ENCODE data around the gene NHERF2. TPM values are rescaled to one million over a fixed set of nuclear protein-coding genes. Genes with fewer than 3 reads are reported as not detected.

The NHERF2 gene
- total RNA-seq, 1 experiment from 2014 or later, result 174 TPM

DNA sequence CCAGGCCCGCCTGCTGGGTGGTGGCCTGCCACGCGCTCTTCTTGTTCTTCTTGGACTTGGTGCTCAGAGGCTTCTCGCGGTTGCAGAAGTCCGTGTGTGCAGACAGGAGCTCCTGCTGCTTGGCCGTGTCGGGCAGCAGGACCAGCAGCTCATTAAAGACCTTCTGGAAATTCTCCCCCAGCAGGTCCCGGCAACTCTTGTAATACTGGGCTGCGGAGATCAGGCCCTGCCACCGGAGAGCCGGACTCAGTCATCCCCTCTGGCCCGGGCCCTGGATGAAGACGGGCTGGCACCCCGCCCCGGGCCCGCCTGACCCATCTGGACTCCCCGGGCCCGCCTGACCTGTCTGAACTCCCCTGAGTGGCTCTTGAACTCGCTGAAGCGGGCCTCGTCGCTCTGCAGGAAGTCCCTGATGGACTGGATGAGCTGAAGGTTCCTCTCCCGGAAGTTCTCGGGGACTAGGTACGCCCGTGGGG lies 28.3 kb upstream of the NHERF2 start:
- H3K4me1 ChIP-seq (ENCODE audit: control insufficient read depth, insufficient read depth, low read length), result no peaks in the 10 kb centered on the region; the same call in 1 of the 2 replicates
- BruUV-seq (replicated peaks), result no TSS peak
- no peak overlapping the region for H3K27ac ChIP-seq (ENCODE audit: low read length)
- ATAC-seq (no peak), DNase-seq (ENCODE audit: low read depth, low spot score) (no peak)
- no peak for TF ChIP-seq TCF7L2 (IDR thresholded peaks at IDR 0.05; ENCODE audit: low read depth, low read length)
- TF ChIP-seq, protein P1, sequence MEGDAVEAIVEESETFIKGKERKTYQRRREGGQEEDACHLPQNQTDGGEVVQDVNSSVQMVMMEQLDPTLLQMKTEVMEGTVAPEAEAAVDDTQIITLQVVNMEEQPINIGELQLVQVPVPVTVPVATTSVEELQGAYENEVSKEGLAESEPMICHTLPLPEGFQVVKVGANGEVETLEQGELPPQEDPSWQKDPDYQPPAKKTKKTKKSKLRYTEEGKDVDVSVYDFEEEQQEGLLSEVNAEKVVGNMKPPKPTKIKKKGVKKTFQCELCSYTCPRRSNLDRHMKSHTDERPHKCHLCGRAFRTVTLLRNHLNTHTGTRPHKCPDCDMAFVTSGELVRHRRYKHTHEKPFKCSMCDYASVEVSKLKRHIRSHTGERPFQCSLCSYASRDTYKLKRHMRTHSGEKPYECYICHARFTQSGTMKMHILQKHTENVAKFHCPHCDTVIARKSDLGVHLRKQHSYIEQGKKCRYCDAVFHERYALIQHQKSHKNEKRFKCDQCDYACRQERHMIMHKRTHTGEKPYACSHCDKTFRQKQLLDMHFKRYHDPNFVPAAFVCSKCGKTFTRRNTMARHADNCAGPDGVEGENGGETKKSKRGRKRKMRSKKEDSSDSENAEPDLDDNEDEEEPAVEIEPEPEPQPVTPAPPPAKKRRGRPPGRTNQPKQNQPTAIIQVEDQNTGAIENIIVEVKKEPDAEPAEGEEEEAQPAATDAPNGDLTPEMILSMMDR (IDR thresholded peaks at IDR 0.05), result no peak
- no peak for TF ChIP-seq POLR2AphosphoS5 (IDR thresholded peaks at IDR 0.05; ENCODE audit: low read depth, low read length)
- TF ChIP-seq SIN3A (IDR thresholded peaks at IDR 0.05; ENCODE audit: borderline replicate concordance, insufficient read depth, low read depth, low read length), result no peak
- TF ChIP-seq, protein P2, sequence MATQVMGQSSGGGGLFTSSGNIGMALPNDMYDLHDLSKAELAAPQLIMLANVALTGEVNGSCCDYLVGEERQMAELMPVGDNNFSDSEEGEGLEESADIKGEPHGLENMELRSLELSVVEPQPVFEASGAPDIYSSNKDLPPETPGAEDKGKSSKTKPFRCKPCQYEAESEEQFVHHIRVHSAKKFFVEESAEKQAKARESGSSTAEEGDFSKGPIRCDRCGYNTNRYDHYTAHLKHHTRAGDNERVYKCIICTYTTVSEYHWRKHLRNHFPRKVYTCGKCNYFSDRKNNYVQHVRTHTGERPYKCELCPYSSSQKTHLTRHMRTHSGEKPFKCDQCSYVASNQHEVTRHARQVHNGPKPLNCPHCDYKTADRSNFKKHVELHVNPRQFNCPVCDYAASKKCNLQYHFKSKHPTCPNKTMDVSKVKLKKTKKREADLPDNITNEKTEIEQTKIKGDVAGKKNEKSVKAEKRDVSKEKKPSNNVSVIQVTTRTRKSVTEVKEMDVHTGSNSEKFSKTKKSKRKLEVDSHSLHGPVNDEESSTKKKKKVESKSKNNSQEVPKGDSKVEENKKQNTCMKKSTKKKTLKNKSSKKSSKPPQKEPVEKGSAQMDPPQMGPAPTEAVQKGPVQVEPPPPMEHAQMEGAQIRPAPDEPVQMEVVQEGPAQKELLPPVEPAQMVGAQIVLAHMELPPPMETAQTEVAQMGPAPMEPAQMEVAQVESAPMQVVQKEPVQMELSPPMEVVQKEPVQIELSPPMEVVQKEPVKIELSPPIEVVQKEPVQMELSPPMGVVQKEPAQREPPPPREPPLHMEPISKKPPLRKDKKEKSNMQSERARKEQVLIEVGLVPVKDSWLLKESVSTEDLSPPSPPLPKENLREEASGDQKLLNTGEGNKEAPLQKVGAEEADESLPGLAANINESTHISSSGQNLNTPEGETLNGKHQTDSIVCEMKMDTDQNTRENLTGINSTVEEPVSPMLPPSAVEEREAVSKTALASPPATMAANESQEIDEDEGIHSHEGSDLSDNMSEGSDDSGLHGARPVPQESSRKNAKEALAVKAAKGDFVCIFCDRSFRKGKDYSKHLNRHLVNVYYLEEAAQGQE (IDR thresholded peaks at IDR 0.05; ENCODE audit: insufficient read depth in 1 of 2, low read depth in 2 of 2, low read length in 1 of 2), result no peak
- peaks cover 6% of the 10 kb centered on the region; the same call in 1 of the 2 replicates for H3K36me3 ChIP-seq (ENCODE audit: control insufficient read depth, insufficient read depth, low read length)
- H3K9me3 ChIP-seq (ENCODE audit: control insufficient read depth, insufficient read depth, low read depth, low read length), result no peaks in the 10 kb centered on the region
- POLR2A ChIA-PET, result no interaction called here
- in situ Hi-C loops (cut with HindIII; ENCODE audit: low pct_unique_long_range_greater_than_20kb, low sequenced_read_pairs) (no loop called here), intact Hi-C loops (cut with micrococcal nuclease; ENCODE audit: unreplicated experiment) (no loop called here)
- CTCF ChIA-PET, result no interaction called here
- H3K4me3 ChIP-seq (ENCODE audit: low read depth in 2 of 2, low read length in 2 of 2), result no peak overlapping the region
- H3K27me3 ChIP-seq (ENCODE audit: control insufficient read depth, insufficient read depth, low read length), result no peaks in the 10 kb centered on the region

DNA sequence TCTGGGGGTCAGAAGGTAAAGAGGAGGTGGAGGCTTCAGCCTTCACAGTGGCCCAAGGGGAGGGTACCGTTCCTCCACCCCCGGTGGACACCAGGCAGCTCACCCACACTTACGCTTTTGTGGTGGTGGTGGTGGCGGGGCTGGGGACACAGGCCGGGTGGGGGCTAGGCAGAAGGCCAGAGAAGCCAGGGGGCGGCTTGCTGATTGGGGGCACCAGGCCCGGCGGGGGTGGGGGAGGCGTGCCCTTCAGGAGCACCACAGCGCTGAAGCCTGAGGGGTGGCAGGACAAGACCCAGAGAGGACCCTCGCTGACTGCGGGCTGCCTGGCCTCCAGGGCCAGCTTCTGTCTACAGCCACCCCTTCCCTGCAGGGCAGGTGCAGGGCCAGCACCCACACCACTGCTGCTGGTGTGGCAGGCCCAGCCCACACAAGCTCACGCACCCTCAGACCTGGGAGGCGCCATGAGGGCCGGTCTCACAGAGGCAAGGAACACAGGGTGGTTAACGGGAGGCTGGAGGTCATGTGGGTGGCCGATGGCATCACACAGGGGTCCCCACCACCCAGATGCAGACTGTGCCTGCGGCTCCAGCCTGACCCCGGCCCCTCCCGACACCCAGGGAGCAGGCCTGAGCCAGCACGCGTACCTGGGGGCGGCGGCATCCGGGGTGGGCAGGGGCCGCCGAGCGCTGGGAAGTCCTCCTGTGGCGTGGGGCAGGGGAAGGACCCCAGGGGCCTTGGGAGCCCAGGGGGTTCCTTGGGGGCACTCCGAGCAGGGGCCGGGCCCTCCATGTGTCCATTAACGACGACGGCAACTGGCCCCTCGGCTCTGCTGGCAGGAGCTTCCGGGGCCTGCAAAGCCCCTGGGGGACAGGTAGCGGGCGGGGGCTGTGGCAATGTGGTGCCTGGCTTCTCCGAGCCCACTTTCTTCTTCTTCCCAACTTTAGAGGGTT lies 27.6 kb upstream of the NHERF2 start:
- intact Hi-C loops (cut with micrococcal nuclease; ENCODE audit: unreplicated experiment), result no loop called here
- POLR2A ChIA-PET, result no interaction called here
- DNase-seq (ENCODE audit: low read depth, low spot score) (no peak), ATAC-seq (no peak)
- CTCF ChIA-PET, result no interaction called here
- in situ Hi-C loops (cut with HindIII; ENCODE audit: low pct_unique_long_range_greater_than_20kb, low sequenced_read_pairs), result no loop called here
- Histone ChIP-seq H3K27ac (ENCODE audit: low read length) (no peak overlapping the region), H3K27me3 (ENCODE audit: control insufficient read depth, insufficient read depth, low read length) (no peaks in the 10 kb centered on the region), H3K36me3 (ENCODE audit: control insufficient read depth, insufficient read depth, low read length) (peaks cover 6% of the 10 kb centered on the region; the same call in 1 of the 2 replicates), H3K9me3 (ENCODE audit: control insufficient read depth, insufficient read depth, low read depth, low read length) (no peaks in the 10 kb centered on the region), H3K4me1 (ENCODE audit: control insufficient read depth, insufficient read depth, low read length) (peaks cover 2% of the 10 kb centered on the region), H3K4me3 (ENCODE audit: low read depth in 2 of 2, low read length in 2 of 2) (no peak overlapping the region)
- TF ChIP-seq POLR2AphosphoS5 (IDR thresholded peaks at IDR 0.05; ENCODE audit: low read depth, low read length) (no peak), TCF7L2 (IDR thresholded peaks at IDR 0.05; ENCODE audit: low read depth, low read length) (no peak), SIN3A (IDR thresholded peaks at IDR 0.05; ENCODE audit: borderline replicate concordance, insufficient read depth, low read depth, low read length) (no peak)
- TF ChIP-seq, protein P2 (IDR thresholded peaks at IDR 0.05; ENCODE audit: insufficient read depth in 1 of 2, low read depth in 2 of 2, low read length in 1 of 2), result no peak
- TF ChIP-seq, protein P1 (IDR thresholded peaks at IDR 0.05), result no peak
- no TSS peak for BruUV-seq (replicated peaks)

Data from Panc1 (cell line).